ENCODE measurements around the gene ITPKC. TPM values are rescaled to one million over a fixed set of nuclear protein-coding genes. Genes with fewer than 3 reads are reported as not detected.

ITPKC gene
- total RNA-seq, 1 donor from 2014 or later = 4.7 TPM

- intact Hi-C loops (cut with micrococcal nuclease) = loop anchor here (1.0 kb wide), 4 partner anchors 25 to 88 kb away; partner anchors contain the start of genes RAB4B and SNRPA
Measured at GRCh38 chr19:40690050-40690692, 26.7 kb upstream of the ITPKC start, which contains the start of gene NUMBL. Gene NUMBL (minus strand): TSS chr19:40690651. CDS start chr19:40690483, 168 bp downstream.

GRCh38 chr19:40690693-40691420 lies 26.1 kb upstream of the ITPKC start:
- intact Hi-C loops (cut with micrococcal nuclease) = loop anchor here (1.0 kb wide), 4 partner anchors 24 to 87 kb away; partner anchors contain the start of genes RAB4B and SNRPA

- intact Hi-C loops (cut with micrococcal nuclease) = no loop called here
Measured at GRCh38 chr19:40691421-40692211, 25.3 kb upstream of the ITPKC start.

- intact Hi-C loops (cut with micrococcal nuclease) = no loop called here
Measured at GRCh38 chr19:40692212-40692551, 24.7 kb upstream of the ITPKC start.

- intact Hi-C loops (cut with micrococcal nuclease) = no loop called here
Measured at GRCh38 chr19:40693150-40693788, 23.6 kb upstream of the ITPKC start.

GRCh38 chr19:40693896-40694295 lies 23.0 kb upstream of the ITPKC start:
- intact Hi-C loops (cut with micrococcal nuclease) = no loop called here

- intact Hi-C loops (cut with micrococcal nuclease) = no loop called here
Measured at GRCh38 chr19:40695881-40696280, 21.0 kb upstream of the ITPKC start.

GRCh38 chr19:40697007-40697406 lies 19.9 kb upstream of the ITPKC start:
- intact Hi-C loops (cut with micrococcal nuclease) = no loop called here

- intact Hi-C loops (cut with micrococcal nuclease) = no loop called here
Measured at GRCh38 chr19:40700083-40700482, 16.8 kb upstream of the ITPKC start.

GRCh38 chr19:40701758-40702157 lies 15.2 kb upstream of the ITPKC start:
- intact Hi-C loops (cut with micrococcal nuclease) = no loop called here

- intact Hi-C loops (cut with micrococcal nuclease) = no loop called here
Measured at GRCh38 chr19:40702337-40703012, 14.4 kb upstream of the ITPKC start.

- intact Hi-C loops (cut with micrococcal nuclease) = no loop called here
Measured at GRCh38 chr19:40703029-40703755, 13.7 kb upstream of the ITPKC start.

- intact Hi-C loops (cut with micrococcal nuclease) = no loop called here
Measured at GRCh38 chr19:40704491-40705361, 12.2 kb upstream of the ITPKC start.

- intact Hi-C loops (cut with micrococcal nuclease) = no loop called here
Measured at GRCh38 chr19:40705362-40705651, 11.6 kb upstream of the ITPKC start.

GRCh38 chr19:40705950-40706619 lies 10.8 kb upstream of the ITPKC start:
- intact Hi-C loops (cut with micrococcal nuclease) = no loop called here

- intact Hi-C loops (cut with micrococcal nuclease) = no loop called here
Measured at GRCh38 chr19:40707615-40708014, 9.3 kb upstream of the ITPKC start.

- intact Hi-C loops (cut with micrococcal nuclease) = loop anchor here (10.0 kb wide), 1 partner anchor 685 kb away; the partner anchor contains the start of genes BCKDHA and EXOSC5
Measured at GRCh38 chr19:40709817-40710216, 7.1 kb upstream of the ITPKC start.

GRCh38 chr19:40713939-40714338 lies 3.0 kb upstream of the ITPKC start:
- intact Hi-C loops (cut with micrococcal nuclease) = loop anchor here (10.0 kb wide), 1 partner anchor 681 kb away; the partner anchor contains the start of genes BCKDHA and EXOSC5
